ENCODE data around the gene CHADL.
"Not testable (repeated sequence)": the region's sequence is repeated elsewhere in the genome, so short reads cannot be mapped to it uniquely, and the experiment has no call there.

- TF ChIP-seq POLR2AphosphoS5 (IDR thresholded peaks at IDR 0.05; ENCODE audit: borderline replicate concordance, low read depth, low read length); EZH2 (IDR thresholded peaks at IDR 0.05); FOXP2 (optimal IDR thresholded peaks at IDR 0.05; ENCODE audit: control extremely low read depth, extremely low read length, insufficient read depth): not testable (repeated sequence)
Measured at GRCh38 chr22:41259756-41260155, 19.0 kb upstream of the CHADL start.

Measured in SK-N-MC (cell line).